Peyer's patch (tissue), 4 donors: Measurements from ENCODE around the gene RNF214.

Source experiments
- POLR2A ChIP-seq, 2 donors: fragments of 450-650 bp; IDR thresholded peaks; one replicate each; pipeline ENCODE4 v1.5.1; 2017; ENCODE audit warnings: antibody characterized with exemption in 2 of 2, mild to moderate bottlenecking in 2 of 2, moderate library complexity in 2 of 2
- TF ChIP-seq, protein P1 (sequence below), 6 experiments: fragments of 450-650 bp in 4 of 6; fragments of 200-600 bp in 2 of 6; sonication (generic) in 1 of 6; IDR thresholded peaks; one replicate each; pipeline ENCODE4 v1.5.1; 2017 to 2019; ENCODE audit warnings: antibody characterized with exemption in 6 of 6, mild to moderate bottlenecking in 3 of 6, moderate library complexity in 1 of 6

DNA sequence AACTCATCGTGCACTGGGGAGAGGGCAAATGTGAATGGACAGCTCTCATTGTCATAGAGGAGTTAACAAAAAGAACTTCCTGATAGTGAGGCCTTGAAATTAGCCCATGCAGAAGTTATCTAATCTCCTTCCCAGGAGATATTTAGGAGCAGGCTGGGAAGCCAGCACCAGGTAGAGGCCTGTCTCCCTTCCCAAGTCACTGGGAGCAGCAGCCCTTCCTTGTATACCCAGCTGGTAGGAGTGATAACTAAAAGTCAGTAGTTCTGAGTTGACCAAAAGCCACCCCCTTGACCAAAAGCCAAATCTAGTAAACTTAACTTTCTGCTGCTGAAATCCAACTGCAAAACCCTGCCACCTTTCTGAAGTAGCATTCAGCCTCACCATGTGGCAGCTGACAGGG is 57.3 kb downstream of the RNF214 start:
- TF ChIP-seq, protein P1, sequence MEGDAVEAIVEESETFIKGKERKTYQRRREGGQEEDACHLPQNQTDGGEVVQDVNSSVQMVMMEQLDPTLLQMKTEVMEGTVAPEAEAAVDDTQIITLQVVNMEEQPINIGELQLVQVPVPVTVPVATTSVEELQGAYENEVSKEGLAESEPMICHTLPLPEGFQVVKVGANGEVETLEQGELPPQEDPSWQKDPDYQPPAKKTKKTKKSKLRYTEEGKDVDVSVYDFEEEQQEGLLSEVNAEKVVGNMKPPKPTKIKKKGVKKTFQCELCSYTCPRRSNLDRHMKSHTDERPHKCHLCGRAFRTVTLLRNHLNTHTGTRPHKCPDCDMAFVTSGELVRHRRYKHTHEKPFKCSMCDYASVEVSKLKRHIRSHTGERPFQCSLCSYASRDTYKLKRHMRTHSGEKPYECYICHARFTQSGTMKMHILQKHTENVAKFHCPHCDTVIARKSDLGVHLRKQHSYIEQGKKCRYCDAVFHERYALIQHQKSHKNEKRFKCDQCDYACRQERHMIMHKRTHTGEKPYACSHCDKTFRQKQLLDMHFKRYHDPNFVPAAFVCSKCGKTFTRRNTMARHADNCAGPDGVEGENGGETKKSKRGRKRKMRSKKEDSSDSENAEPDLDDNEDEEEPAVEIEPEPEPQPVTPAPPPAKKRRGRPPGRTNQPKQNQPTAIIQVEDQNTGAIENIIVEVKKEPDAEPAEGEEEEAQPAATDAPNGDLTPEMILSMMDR (IDR thresholded peaks at IDR 0.05): no peak
- no peak for TF ChIP-seq POLR2A (IDR thresholded peaks at IDR 0.05)
